HEK293T (cell line): Measurements from ENCODE around the gene MYL5.

Experiments used
- CTBP1 ChIP-seq: fragments of 450-650 bp; IDR thresholded peaks from 2 replicates; pipeline ENCODE4 v1.6.1; 2016; ENCODE audit warnings: borderline replicate concordance
- ELF4 ChIP-seq: fragments of 450-650 bp; IDR thresholded peaks from 2 replicates; pipeline ENCODE4 v1.6.1; 2017; ENCODE audit warnings: antibody characterized with exemption
- FOXA1 ChIP-seq: fragments of 450-650 bp; IDR thresholded peaks from 2 replicates; pipeline ENCODE4 v1.6.1; 2016; ENCODE audit warnings: mild to moderate bottlenecking
- FOXK2 ChIP-seq: fragments of 450-650 bp; IDR thresholded peaks from 2 replicates; pipeline ENCODE4 v1.6.1; 2016; ENCODE audit warnings: mild to moderate bottlenecking
- FOXM1 ChIP-seq: fragments of 450-650 bp; IDR thresholded peaks from 2 replicates; pipeline ENCODE4 v1.6.1; 2017; ENCODE audit warnings: mild to moderate bottlenecking, borderline replicate concordance
- HDGF ChIP-seq: fragments of 450-650 bp; IDR thresholded peaks from 2 replicates; pipeline ENCODE4 v1.6.1; 2017; ENCODE audit warnings: antibody characterized with exemption, borderline replicate concordance
- L3MBTL2 ChIP-seq: fragments of 450-650 bp; conservative IDR thresholded peaks from 2 replicates; pipeline ENCODE4 v1.6.1; 2016; ENCODE audit warnings: mild to moderate bottlenecking
- LEF1 ChIP-seq: fragments of 450-650 bp; IDR thresholded peaks from 2 replicates; pipeline ENCODE4 v1.6.1; 2017; ENCODE audit warnings: mild to moderate bottlenecking, borderline replicate concordance
- SP1 ChIP-seq: fragments of 450-650 bp; IDR thresholded peaks from 2 replicates; pipeline ENCODE4 v1.6.1; 2017
- TARDBP ChIP-seq: fragments of 450-650 bp; IDR thresholded peaks from 2 replicates; pipeline ENCODE4 v1.6.1; 2016
- ZNF384 ChIP-seq: fragments of 450-650 bp; IDR thresholded peaks from 2 replicates; pipeline ENCODE4 v1.6.1; 2016

GRCh38 chr4:687971-688853 is 13.9 kb downstream of the MYL5 start:
- no peak for TF ChIP-seq CTBP1
- TF ChIP-seq HDGF = no peak
- TF ChIP-seq FOXK2 = no peak
- no peak for TF ChIP-seq SP1
- TF ChIP-seq FOXA1 = no peak
- TF ChIP-seq FOXM1 = no peak
- no peak for TF ChIP-seq ELF4
- TF ChIP-seq LEF1 = no peak
- TF ChIP-seq ZNF384 = no peak
- TF ChIP-seq L3MBTL2 = no peak
- TF ChIP-seq TARDBP = no peak
